C4-2B (cell line): ENCODE results near the gene POU6F2.

Experiments
- H3K27ac ChIP-seq: fragments of 450-650 bp; 2 replicates; pipeline ENCODE4 v1.5.1; 2017
- ZFX ChIP-seq: fragments of 450-650 bp; IDR thresholded peaks from 2 replicates; pipeline ENCODE4 v1.6.1; 2017
- TF ChIP-seq, protein P1 (sequence below): fragments of 450-650 bp; conservative IDR thresholded peaks from 2 replicates; pipeline ENCODE4 v1.5.1; 2017; ENCODE audit warnings: mild to moderate bottlenecking

Gene POU6F2

DNA sequence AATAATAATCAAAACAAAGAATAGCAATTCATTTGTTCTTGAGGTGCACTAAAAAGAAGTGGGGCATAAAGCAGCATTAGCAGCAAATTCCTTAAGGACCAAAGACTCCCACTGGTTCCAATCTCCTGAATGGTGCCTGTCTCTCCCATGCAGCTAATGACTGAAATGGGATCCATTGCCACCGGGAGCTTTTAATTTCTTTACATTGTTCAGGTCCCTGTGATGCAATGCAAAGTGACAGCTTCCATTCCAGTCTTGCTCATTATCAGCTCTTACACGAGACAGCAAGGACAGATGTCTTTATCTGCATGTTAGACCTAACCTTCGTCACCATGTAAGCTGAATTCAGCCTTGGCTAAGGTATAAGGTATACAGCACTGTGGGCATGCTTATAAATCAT lies 148.1 kb downstream of the POU6F2 start:
- no peak overlapping the region for H3K27ac ChIP-seq
- TF ChIP-seq ZFX = no peak
- TF ChIP-seq, protein P1, sequence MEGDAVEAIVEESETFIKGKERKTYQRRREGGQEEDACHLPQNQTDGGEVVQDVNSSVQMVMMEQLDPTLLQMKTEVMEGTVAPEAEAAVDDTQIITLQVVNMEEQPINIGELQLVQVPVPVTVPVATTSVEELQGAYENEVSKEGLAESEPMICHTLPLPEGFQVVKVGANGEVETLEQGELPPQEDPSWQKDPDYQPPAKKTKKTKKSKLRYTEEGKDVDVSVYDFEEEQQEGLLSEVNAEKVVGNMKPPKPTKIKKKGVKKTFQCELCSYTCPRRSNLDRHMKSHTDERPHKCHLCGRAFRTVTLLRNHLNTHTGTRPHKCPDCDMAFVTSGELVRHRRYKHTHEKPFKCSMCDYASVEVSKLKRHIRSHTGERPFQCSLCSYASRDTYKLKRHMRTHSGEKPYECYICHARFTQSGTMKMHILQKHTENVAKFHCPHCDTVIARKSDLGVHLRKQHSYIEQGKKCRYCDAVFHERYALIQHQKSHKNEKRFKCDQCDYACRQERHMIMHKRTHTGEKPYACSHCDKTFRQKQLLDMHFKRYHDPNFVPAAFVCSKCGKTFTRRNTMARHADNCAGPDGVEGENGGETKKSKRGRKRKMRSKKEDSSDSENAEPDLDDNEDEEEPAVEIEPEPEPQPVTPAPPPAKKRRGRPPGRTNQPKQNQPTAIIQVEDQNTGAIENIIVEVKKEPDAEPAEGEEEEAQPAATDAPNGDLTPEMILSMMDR = no peak

DNA sequence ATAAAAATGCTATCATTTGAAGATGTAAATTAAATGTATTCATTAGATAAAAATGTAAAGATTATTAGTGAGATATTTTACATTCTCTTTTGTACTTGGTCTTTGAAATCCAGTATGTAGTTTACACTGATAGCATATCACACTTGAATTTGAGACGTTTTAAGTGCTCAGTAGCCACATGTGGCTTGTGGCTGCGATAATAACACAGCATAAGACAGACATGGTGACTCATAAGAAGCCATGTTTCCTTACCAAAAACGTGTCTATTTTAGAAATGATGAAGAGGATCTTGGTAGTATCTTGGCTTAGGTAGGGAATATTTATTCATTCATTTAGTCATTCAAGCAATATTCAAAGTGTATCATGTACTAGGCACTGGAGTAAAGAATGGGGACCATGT lies 149.3 kb downstream of the POU6F2 start:
- H3K27ac ChIP-seq = no peak overlapping the region
- TF ChIP-seq ZFX = no peak
- TF ChIP-seq, protein P1 = no peak

DNA sequence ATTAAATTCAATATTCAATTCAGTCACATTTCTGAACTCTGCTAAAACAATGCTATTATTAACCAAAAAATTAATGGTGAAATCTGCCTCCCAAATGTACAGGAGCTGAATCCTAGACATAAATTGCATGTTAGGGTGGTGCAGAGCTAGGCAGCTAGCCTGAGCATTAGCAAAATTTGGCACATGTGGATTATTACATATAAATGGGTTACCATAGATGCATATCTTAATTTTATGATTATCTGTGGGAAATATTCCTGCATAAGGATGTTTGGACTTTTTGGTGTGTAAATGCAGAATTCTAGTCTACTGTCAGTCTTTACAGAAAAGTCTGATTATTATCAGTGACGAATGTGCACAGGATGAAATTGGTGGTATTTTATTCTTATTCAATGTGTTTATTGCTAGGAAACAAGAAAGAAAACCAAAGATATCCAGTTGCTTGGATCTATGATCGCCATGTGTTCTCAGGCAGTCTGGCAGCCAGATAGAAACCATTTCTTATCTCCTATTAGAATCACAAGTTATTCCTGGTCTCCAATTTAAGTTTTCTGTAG lies 150.7 kb downstream of the POU6F2 start:
- H3K27ac ChIP-seq = no peak overlapping the region
- no peak for TF ChIP-seq ZFX
- TF ChIP-seq, protein P1 = no peak

DNA sequence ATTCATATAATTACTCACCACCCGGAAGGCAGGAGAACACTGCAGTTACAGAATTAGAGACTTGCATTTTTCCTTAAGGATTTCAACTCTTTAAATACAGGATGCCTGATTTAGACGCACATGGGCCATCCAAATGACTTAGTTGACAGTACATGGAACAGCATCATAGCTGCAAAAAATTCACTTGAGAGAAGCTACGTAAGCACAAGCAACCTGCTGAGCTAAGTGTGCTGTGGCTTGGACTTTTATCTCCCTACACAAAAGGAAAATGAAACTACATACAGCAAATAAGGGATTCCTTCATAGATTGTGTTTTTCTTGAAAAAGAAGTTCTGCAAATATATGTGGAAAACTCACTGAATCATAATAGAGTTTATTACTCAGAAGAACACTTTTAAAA lies 152.6 kb downstream of the POU6F2 start:
- H3K27ac ChIP-seq = no peak overlapping the region
- TF ChIP-seq, protein P1 = no peak
- TF ChIP-seq ZFX = no peak

DNA sequence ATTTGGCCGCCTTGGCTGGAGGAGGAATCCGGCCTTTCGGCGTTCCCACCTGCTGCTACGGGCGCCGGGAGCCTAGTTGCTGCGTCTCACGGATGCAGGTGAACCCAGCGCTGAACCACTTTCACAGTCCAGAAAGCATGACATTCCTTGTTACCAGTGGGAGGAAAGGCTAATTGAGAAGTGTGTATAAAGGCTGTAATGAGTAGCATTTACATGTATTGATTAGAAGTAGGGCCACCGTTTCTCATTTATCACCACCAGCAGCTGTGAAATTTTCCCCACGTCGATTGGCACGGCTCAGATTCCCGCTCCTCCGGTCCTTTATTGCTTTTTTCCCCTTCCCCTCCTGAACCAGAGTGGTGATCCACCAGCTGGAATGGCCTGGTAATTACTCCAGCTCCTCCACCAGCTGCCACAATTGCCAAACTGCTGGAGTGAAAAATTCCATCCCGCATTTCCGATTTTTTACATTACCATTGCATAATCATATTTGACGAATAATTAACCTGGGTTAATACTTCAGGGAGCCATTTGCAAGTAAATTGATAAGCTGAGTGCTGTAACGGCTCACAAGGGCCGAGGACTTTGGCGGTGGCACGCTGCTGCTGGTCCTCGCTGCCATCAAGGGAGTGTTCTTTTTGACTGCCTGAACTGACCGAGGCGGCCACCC lies 153.3 kb downstream of the POU6F2 start:
- H3K27ac ChIP-seq = no peak overlapping the region
- TF ChIP-seq, protein P1 = no peak
- no peak for TF ChIP-seq ZFX

DNA sequence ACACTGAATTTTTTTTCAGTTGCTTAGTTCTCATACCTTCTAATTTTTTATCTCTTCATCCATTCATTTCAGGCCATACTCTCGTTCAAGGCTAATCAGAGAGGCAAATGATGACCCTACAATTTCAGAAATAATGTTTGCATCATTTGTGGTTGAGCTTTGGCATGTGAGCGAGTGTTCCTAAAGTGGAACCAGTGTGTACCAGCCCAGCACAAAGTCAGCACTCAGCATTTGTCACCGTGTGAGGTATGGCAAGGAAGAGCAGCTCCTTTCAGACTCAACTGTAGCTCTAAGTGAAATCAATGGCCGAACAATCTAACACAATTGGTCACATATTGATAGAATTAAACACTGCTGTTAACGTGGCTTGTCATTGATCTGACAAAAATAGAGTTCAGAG lies 154.6 kb downstream of the POU6F2 start:
- H3K27ac ChIP-seq = no peak overlapping the region
- TF ChIP-seq ZFX = no peak
- TF ChIP-seq, protein P1 = no peak

DNA sequence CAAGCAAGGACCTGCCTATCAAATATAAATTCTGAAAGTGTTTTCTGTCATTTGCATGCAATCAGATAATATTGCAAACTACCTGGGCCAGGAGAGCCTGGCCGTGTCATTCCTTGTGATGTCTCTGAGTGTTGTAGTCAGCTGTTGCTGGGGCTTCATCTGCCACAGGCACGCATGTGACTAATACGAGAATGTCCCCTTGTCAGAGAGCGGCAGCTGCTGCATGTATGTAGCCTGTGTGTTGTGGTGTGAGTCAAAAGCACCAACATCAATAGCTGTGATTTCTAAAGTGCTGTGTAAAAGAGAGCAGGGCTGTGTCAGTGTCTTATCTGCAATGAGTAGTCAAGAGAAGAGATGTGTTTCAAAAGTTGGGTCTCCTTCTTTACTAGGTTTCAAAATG lies 155.4 kb downstream of the POU6F2 start:
- H3K27ac ChIP-seq = no peak overlapping the region
- TF ChIP-seq, protein P1 = no peak
- no peak for TF ChIP-seq ZFX
